ENCODE data around the gene TMEM132C. TPM values are rescaled to one million over a fixed set of nuclear protein-coding genes. Genes with fewer than 3 reads are reported as not detected.

Gene TMEM132C
- total RNA-seq, 2 donors from 2014 or later = 0.46 to 5.3 TPM

DNA sequence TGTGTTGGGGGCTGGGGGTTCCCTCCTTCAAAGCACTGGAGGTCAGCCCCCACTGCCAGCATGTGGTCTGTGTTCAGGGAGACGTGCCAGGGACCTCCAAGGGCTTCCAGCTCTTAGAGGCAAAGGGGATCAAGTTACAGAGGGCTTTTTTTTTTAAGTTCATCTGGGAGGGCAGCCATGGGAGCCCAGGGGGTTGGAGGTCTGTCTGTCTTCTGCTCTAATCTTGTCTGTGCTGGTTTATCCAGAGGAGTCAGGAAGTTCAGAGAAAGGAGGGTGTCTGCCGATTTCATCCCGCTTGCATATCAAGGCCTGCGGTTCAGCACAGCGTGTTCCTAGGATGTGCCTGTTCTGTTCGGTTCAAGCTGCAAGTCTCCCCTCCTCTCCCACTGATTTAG, 72.2 kb downstream of the TMEM132C start:
- no peaks in the 10 kb centered on the region for H3K36me3 ChIP-seq
- H3K27ac ChIP-seq = no peak overlapping the region
- no peaks in the 10 kb centered on the region for H3K27me3 ChIP-seq (replicated peaks; ENCODE audit: insufficient read depth)
- TF ChIP-seq, protein P1, sequence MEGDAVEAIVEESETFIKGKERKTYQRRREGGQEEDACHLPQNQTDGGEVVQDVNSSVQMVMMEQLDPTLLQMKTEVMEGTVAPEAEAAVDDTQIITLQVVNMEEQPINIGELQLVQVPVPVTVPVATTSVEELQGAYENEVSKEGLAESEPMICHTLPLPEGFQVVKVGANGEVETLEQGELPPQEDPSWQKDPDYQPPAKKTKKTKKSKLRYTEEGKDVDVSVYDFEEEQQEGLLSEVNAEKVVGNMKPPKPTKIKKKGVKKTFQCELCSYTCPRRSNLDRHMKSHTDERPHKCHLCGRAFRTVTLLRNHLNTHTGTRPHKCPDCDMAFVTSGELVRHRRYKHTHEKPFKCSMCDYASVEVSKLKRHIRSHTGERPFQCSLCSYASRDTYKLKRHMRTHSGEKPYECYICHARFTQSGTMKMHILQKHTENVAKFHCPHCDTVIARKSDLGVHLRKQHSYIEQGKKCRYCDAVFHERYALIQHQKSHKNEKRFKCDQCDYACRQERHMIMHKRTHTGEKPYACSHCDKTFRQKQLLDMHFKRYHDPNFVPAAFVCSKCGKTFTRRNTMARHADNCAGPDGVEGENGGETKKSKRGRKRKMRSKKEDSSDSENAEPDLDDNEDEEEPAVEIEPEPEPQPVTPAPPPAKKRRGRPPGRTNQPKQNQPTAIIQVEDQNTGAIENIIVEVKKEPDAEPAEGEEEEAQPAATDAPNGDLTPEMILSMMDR (IDR thresholded peaks at IDR 0.05) = no peak
- TF ChIP-seq POLR2A (IDR thresholded peaks at IDR 0.05) (no peak), POLR2AphosphoS5 (IDR thresholded peaks at IDR 0.05) (no peak)
- no peaks in the 10 kb centered on the region for H3K4me1 ChIP-seq (replicated peaks)
- no peak for DNase-seq (ENCODE audit: low spot score)
- no peaks in the 10 kb centered on the region for H3K9me3 ChIP-seq
- no peak overlapping the region for H3K4me3 ChIP-seq
- WGBS = 5% methylated on average over 6 of the region's 6 CpGs
- intact Hi-C loops (cut with DNase I) = no loop called here

DNA sequence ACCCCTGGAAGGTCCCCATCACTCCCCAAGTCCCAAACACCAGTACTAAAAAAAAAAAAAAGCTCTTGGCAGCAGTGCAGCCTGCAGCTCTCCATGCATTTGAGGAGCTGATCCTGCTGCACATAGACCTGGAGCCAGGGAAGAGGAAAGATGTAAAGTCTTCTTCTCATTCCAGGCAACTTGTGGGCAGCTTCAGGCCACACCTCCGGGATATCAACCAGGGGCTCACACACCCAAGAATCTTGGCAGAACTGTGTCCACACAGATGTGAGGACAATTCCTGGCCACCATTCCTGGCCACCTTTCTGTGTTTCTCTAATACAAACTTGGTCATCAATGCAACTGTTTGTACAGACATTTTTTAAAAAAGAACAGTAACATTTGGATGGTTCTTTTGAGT, 72.7 kb downstream of the TMEM132C start:
- Histone ChIP-seq H3K27me3 (replicated peaks; ENCODE audit: insufficient read depth) (no peaks in the 10 kb centered on the region), H3K4me3 (no peak overlapping the region), H3K27ac (no peak overlapping the region), H3K4me1 (replicated peaks) (no peaks in the 10 kb centered on the region), H3K9me3 (no peaks in the 10 kb centered on the region), H3K36me3 (no peaks in the 10 kb centered on the region)
- TF ChIP-seq POLR2AphosphoS5 (IDR thresholded peaks at IDR 0.05) (no peak), POLR2A (IDR thresholded peaks at IDR 0.05) (no peak)
- TF ChIP-seq, protein P1 (IDR thresholded peaks at IDR 0.05) = no peak
- DNase-seq (ENCODE audit: low spot score) = no peak
- intact Hi-C loops (cut with DNase I) = no loop called here
- WGBS = 40% methylated on average over 1 of the region's 1 CpG

DNA sequence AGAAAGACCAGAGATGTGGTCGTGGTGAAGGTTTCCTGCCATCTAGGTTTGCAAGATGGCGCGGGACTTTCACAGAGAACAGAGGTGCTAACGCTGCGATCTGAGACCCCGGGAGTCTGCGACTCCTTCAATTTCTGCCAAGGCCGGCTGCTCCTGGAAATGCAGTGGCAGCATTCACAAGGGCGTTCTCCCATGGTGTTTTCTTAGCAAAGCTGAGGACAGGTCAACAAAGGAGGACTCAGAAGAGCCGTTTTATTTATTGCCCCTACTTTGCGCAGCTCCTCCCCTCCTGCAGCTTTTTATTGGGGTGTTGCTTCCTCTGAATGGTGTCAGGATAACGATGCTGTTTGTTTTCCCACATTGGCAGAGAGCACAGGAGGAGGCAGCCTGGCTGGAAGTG, 86.3 kb downstream of the TMEM132C start:
- Histone ChIP-seq H3K9me3 (no peaks in the 10 kb centered on the region), H3K36me3 (no peaks in the 10 kb centered on the region), H3K4me3 (no peak overlapping the region), H3K4me1 (replicated peaks) (no peaks in the 10 kb centered on the region), H3K27me3 (replicated peaks; ENCODE audit: insufficient read depth) (no peaks in the 10 kb centered on the region), H3K27ac (no peak overlapping the region)
- intact Hi-C loops (cut with DNase I) = no loop called here
- TF ChIP-seq POLR2AphosphoS5 (IDR thresholded peaks at IDR 0.05) (no peak), POLR2A (IDR thresholded peaks at IDR 0.05) (no peak)
- TF ChIP-seq, protein P1 (IDR thresholded peaks at IDR 0.05) = no peak
- WGBS = 33% methylated on average over 12 of the region's 12 CpGs
- no peak for DNase-seq (ENCODE audit: low spot score)

DNA sequence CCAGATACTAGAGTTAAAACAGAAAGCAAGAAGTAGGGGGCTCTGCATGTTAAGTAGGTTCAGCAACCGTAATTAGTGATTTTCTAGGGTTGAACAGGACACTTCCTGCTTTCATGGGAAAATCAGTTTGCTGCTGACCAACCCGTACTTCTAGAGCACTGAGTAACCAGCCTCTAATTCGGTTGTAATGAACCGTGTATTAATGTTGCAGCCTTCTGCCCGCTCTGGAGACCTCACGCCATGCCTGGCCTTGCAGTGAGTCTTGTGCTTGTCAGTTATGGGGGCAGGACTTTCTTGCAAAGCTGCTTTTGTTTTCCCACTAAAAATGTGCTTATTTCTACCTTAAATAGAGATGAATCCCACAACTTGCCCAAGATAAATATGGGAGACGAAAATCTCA, 89.6 kb downstream of the TMEM132C start:
- no peak for DNase-seq (ENCODE audit: low spot score)
- TF ChIP-seq, protein P1 (IDR thresholded peaks at IDR 0.05) = no peak
- no peak for TF ChIP-seq POLR2AphosphoS5 (IDR thresholded peaks at IDR 0.05)
- TF ChIP-seq POLR2A (IDR thresholded peaks at IDR 0.05) = no peak
- intact Hi-C loops (cut with DNase I) = no loop called here
- no peaks in the 10 kb centered on the region for H3K36me3 ChIP-seq
- WGBS = 66% methylated on average over 7 of the region's 7 CpGs
- H3K27me3 ChIP-seq (replicated peaks; ENCODE audit: insufficient read depth) = no peaks in the 10 kb centered on the region
- H3K4me3 ChIP-seq = no peak overlapping the region
- no peaks in the 10 kb centered on the region for H3K9me3 ChIP-seq
- no peaks in the 10 kb centered on the region for H3K4me1 ChIP-seq (replicated peaks)
- no peak overlapping the region for H3K27ac ChIP-seq

DNA sequence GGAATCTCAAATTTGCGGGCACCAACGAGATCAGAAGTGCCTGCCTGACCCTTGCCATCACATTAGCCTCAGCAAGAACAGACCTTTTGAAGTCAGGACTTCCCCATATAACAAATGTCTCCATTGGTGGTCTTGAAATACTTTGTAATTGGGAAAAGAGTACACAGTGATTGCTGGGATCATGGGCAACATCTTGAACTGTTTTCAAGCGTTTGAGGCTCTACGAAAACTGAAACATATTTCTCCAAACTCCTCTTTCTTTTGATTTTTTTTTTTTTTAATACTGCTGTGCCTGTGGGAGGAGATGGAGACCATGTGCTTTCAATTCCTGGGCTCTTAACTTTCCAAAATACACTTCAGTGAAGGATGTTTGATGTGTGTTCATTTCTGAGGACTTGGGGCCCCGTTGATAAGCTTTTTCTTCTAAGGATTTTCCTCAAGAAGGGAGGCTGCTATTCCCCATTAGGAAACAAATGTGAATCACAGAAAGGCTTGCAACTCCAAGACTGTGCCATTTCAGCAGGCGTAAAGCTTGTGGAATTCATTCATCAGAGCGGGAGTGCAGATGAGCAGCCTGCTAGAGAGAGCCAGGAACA, 94.5 kb downstream of the TMEM132C start:
- no peak for DNase-seq (ENCODE audit: low spot score)
- H3K27me3 ChIP-seq (replicated peaks; ENCODE audit: insufficient read depth) = no peaks in the 10 kb centered on the region
- intact Hi-C loops (cut with DNase I) = no loop called here
- H3K4me1 ChIP-seq (replicated peaks) = no peaks in the 10 kb centered on the region
- no peaks in the 10 kb centered on the region for H3K9me3 ChIP-seq
- WGBS = 40% methylated on average over 7 of the region's 7 CpGs
- no peak overlapping the region for H3K4me3 ChIP-seq
- TF ChIP-seq POLR2A (IDR thresholded peaks at IDR 0.05) (no peak), POLR2AphosphoS5 (IDR thresholded peaks at IDR 0.05) (no peak)
- TF ChIP-seq, protein P1 (IDR thresholded peaks at IDR 0.05) = no peak
- H3K27ac ChIP-seq = no peak overlapping the region
- H3K36me3 ChIP-seq = no peaks in the 10 kb centered on the region
